PFSK-1 (cell line): ENCODE results near the gene ODC1.

Source experiments
- FOXP2 ChIP-seq: optimal IDR thresholded peaks from 2 replicates; pipeline ENCODE3; 2011; ENCODE audit warnings: borderline replicate concordance, control low read depth, inconsistent platforms; ENCODE audit not compliant: insufficient read depth; ENCODE audit errors: extremely low read length, extremely low read depth
- POLR2AphosphoS5 ChIP-seq: IDR thresholded peaks from 2 replicates; pipeline ENCODE4 v1.6.1; 2012; ENCODE audit warnings: low read depth, mild to moderate bottlenecking, control low read depth, low read length, moderate library complexity
- REST ChIP-seq, 2 experiments: IDR thresholded peaks; 2 replicates each; pipeline versions ENCODE4 v1.6.1 to v1.8.0; 2011 to 2012; ENCODE audit warnings: low read depth in 2 of 2, low read length in 2 of 2, control low read depth in 1 of 2, inconsistent platforms in 1 of 2, mild to moderate bottlenecking in 1 of 2, moderate library complexity in 1 of 2; ENCODE audit not compliant: insufficient read depth in 1 of 2

- no peak for TF ChIP-seq POLR2AphosphoS5
- no peak for TF ChIP-seq REST (IDR thresholded peaks at IDR 0.05; ENCODE audit: insufficient read depth in 1 of 2, low read depth in 2 of 2, low read length in 2 of 2)
- TF ChIP-seq FOXP2 = no peak
These were observed 54.5 kb downstream of the ODC1 start for GRCh38 chr2:10393640-10393982.
